H9 (cell line): ENCODE measurements around the gene IFNL1. TPM values are rescaled to one million over a fixed set of nuclear protein-coding genes. Genes with fewer than 3 reads are reported as not detected.

Experiments used
- DNase-seq: peaks from one replicate; pipeline ENCODE4 v3.0.0-alpha.2; 2017
- H2AFZ ChIP-seq: one replicate; pipeline ENCODE4 v1.6.1; 2013; ENCODE audit warnings: mild to moderate bottlenecking, low read length, control low read depth, moderate library complexity
- H2AK5ac ChIP-seq: 2 replicates; pipeline ENCODE4 v1.6.1; 2013; ENCODE audit warnings: low read length, control low read depth, mixed read lengths; ENCODE audit not compliant: insufficient read length
- H2BK120ac ChIP-seq: one replicate; pipeline ENCODE4 v1.6.1; 2013; ENCODE audit warnings: low read depth, mild to moderate bottlenecking, low read length, control low read depth, inconsistent platforms; ENCODE audit not compliant: poor library complexity, severe bottlenecking
- H2BK12ac ChIP-seq: 2 replicates; pipeline ENCODE4 v1.6.1; 2013; ENCODE audit warnings: low read length, control low read depth, mixed read lengths, low read depth; ENCODE audit not compliant: insufficient read length
- H2BK15ac ChIP-seq: 2 replicates; pipeline ENCODE4 v1.6.1; 2013; ENCODE audit warnings: low read depth, low read length, control low read depth
- H2BK20ac ChIP-seq: one replicate; pipeline ENCODE4 v1.6.1; 2013; ENCODE audit warnings: low read depth, mild to moderate bottlenecking, low read length, control low read depth, inconsistent platforms; ENCODE audit not compliant: poor library complexity, severe bottlenecking
- H2BK5ac ChIP-seq: 2 replicates; pipeline ENCODE4 v1.6.1; 2013; ENCODE audit warnings: low read length, control low read depth, mixed read lengths; ENCODE audit not compliant: insufficient read length
- H3K14ac ChIP-seq: 2 replicates; pipeline ENCODE4 v1.6.1; 2013; ENCODE audit warnings: low read length, control low read depth; ENCODE audit not compliant: insufficient read depth
- H3K18ac ChIP-seq: 2 replicates; pipeline ENCODE4 v1.6.1; 2013; ENCODE audit warnings: low read depth, mild to moderate bottlenecking, mixed read lengths, low read length, control low read depth; ENCODE audit not compliant: insufficient read length
- H3K23ac ChIP-seq: 2 replicates; pipeline ENCODE4 v1.6.1; 2013; ENCODE audit warnings: low read length, control low read depth, mixed read lengths, low read depth; ENCODE audit not compliant: insufficient read length
- H3K23me2 ChIP-seq: 2 replicates; pipeline ENCODE4 v1.6.1; 2013; ENCODE audit warnings: low read depth, mild to moderate bottlenecking, mixed read lengths, low read length, control low read depth; ENCODE audit not compliant: insufficient read length, poor library complexity, severe bottlenecking
- H3K27ac ChIP-seq: 2 replicates; pipeline ENCODE4 v1.5.1; 2013; ENCODE audit warnings: low read length, control low read depth, mixed read lengths, low read depth; ENCODE audit not compliant: insufficient read length
- H3K27me3 ChIP-seq: 2 replicates; pipeline ENCODE4 v1.6.1; 2013; ENCODE audit warnings: low read length, control low read depth, inconsistent platforms; ENCODE audit not compliant: insufficient read depth
- H3K4ac ChIP-seq: 2 replicates; pipeline ENCODE4 v1.6.1; 2013; ENCODE audit warnings: low read depth, mild to moderate bottlenecking, control low read depth, inconsistent platforms, low read length, moderate library complexity
- H3K4me1 ChIP-seq: 2 replicates; pipeline ENCODE4 v1.6.1; 2013; ENCODE audit warnings: low read length, control low read depth, inconsistent platforms; ENCODE audit not compliant: insufficient read depth
- H3K4me2 ChIP-seq: 2 replicates; pipeline ENCODE4 v1.6.1; 2013; ENCODE audit warnings: low read length, control low read depth, mixed read lengths; ENCODE audit not compliant: insufficient read length, insufficient read depth
- H3K56ac ChIP-seq: 2 replicates; pipeline ENCODE4 v1.6.1; 2013; ENCODE audit warnings: low read depth, mild to moderate bottlenecking, mixed read lengths, low read length, control low read depth; ENCODE audit not compliant: insufficient read length
- H3K79me1 ChIP-seq: 2 replicates; pipeline ENCODE4 v1.6.1; 2013; ENCODE audit warnings: low read depth, mild to moderate bottlenecking, moderate library complexity, low read length, control low read depth, inconsistent platforms; ENCODE audit not compliant: insufficient read depth, poor library complexity, severe bottlenecking
- H3K79me2 ChIP-seq: 2 replicates; pipeline ENCODE4 v1.6.1; 2013; ENCODE audit warnings: low read length, control low read depth, inconsistent platforms; ENCODE audit not compliant: insufficient read depth
- H3K9ac ChIP-seq: 2 replicates; pipeline ENCODE4 v1.6.1; 2013; ENCODE audit warnings: low read length, control low read depth, mixed read lengths; ENCODE audit not compliant: insufficient read length; ENCODE audit errors: extremely low read depth
- H3K9me3 ChIP-seq: one replicate; pipeline ENCODE4 v1.6.1; 2013; ENCODE audit warnings: low read depth, low read length, inconsistent platforms; ENCODE audit not compliant: control insufficient read depth
- H3T11ph ChIP-seq: one replicate; pipeline ENCODE4 v1.6.1; 2013; ENCODE audit warnings: mild to moderate bottlenecking, low read length, control low read depth, inconsistent platforms
- H4K20me1 ChIP-seq: one replicate; pipeline ENCODE4 v1.6.1; 2013; ENCODE audit not compliant: control insufficient read depth, insufficient read length, insufficient read depth
- H4K5ac ChIP-seq: 2 replicates; pipeline ENCODE4 v1.6.1; 2013; ENCODE audit warnings: low read depth, mild to moderate bottlenecking, mixed read lengths, low read length, control low read depth; ENCODE audit not compliant: insufficient read length
- H4K8ac ChIP-seq: replicated peaks from 2 replicates; pipeline ENCODE4 v1.6.1; 2013; ENCODE audit warnings: low read length, control low read depth, mixed read lengths, low read depth; ENCODE audit not compliant: insufficient read length
- H4K91ac ChIP-seq: 2 replicates; pipeline ENCODE4 v1.6.1; 2013; ENCODE audit warnings: low read depth, mild to moderate bottlenecking, moderate library complexity, mixed read lengths, low read length, control low read depth; ENCODE audit not compliant: insufficient read length
- H3K27ac Mint-ChIP-seq, 3 experiments: 2 replicates in 2 of 3; 3 replicates in 1 of 3; pipeline ENCODE4 v1.8.0; 2020 to 2021; ENCODE audit warnings: mixed read lengths in 3 of 3, mild to moderate bottlenecking in 1 of 3, moderate library complexity in 1 of 3
- H3K27me3 Mint-ChIP-seq: 2 replicates; pipeline ENCODE4 v1.8.0; 2021; ENCODE audit warnings: low read depth, mild to moderate bottlenecking, moderate library complexity, mixed read lengths
- H3K36me3 Mint-ChIP-seq, 3 experiments: 2 replicates in 2 of 3; 3 replicates in 1 of 3; pipeline ENCODE4 v1.8.0; 2020 to 2021; ENCODE audit warnings: low read depth in 3 of 3, mixed read lengths in 3 of 3; ENCODE audit not compliant: insufficient read depth in 1 of 3
- H3K4me1 Mint-ChIP-seq, 2 experiments: 2 replicates each; pipeline ENCODE4 v1.8.0; 2020; ENCODE audit warnings: mixed read lengths in 2 of 2
- H3K4me3 Mint-ChIP-seq, 2 experiments: 2 replicates in 1 of 2; 3 replicates in 1 of 2; pipeline ENCODE4 v1.8.0; 2020 to 2021; ENCODE audit warnings: mild to moderate bottlenecking in 2 of 2, mixed read lengths in 2 of 2, moderate library complexity in 1 of 2
- H3K9me3 Mint-ChIP-seq, 2 experiments: 2 replicates in 1 of 2; 3 replicates in 1 of 2; pipeline ENCODE4 v1.8.0; 2020; ENCODE audit warnings: mild to moderate bottlenecking in 2 of 2, mixed read lengths in 2 of 2, moderate library complexity in 1 of 2
- CTCF ChIP-seq: fragments of 200-600 bp; sonication (generic); conservative IDR thresholded peaks from 3 replicates; pipeline ENCODE4 v1.8.0; 2021; ENCODE audit warnings: antibody characterized with exemption, mild to moderate bottlenecking
- WGBS: extraction: QIAGEN DNeasy Blood & Tissue Kit; methylation state at CpG from one replicate; pipeline ENCODE4 v1.1.7; 2013; ENCODE audit warnings: missing lambda C conversion rate, low lambda C conversion rate, mixed read lengths; ENCODE audit not compliant: insufficient read length; ENCODE audit errors: extremely low coverage; 5-methylcytosine and 5-hydroxymethylcytosine counted together
- total RNA-seq: library from RNA; stranded (reverse); gene quantifications from 2 replicates; pipeline ENCODE4 v1.2.1, GENCODE V29; 2021

The IFNL1 gene
- total RNA-seq, 1 experiment from 2014 or later = not detected

GRCh38 chr19:39335168-39335548, 39.0 kb downstream of the IFNL1 start:
- Histone ChIP-seq H4K20me1 (no peaks in the 10 kb centered on the region), H2AFZ (no peak overlapping the region), H3T11ph (no peak overlapping the region), H3K4ac (no peak overlapping the region), H4K5ac (no peak overlapping the region), H3K56ac (no peak overlapping the region), H3K18ac (no peak overlapping the region), H2BK120ac (no peak overlapping the region), H3K23ac (no peak overlapping the region), H3K23me2 (no peaks in the 10 kb centered on the region), H2BK5ac (no peak overlapping the region), H3K4me1 (no peaks in the 10 kb centered on the region), H2AK5ac (no peak overlapping the region), H4K91ac (no peak overlapping the region), H3K9ac (no peak overlapping the region), H3K9me3 (no peaks in the 10 kb centered on the region), H3K79me2 (no peaks in the 10 kb centered on the region), H3K14ac (no peak overlapping the region), H3K79me1 (no peaks in the 10 kb centered on the region), H3K27ac (no peak overlapping the region), H3K27me3 (no peaks in the 10 kb centered on the region), H4K8ac (no peak overlapping the region), H2BK12ac (no peak overlapping the region), H2BK15ac (no peak overlapping the region; the same call in 1 of the 2 replicates), H2BK20ac (no peak overlapping the region), H3K4me2 (no peak overlapping the region)
- TF ChIP-seq CTCF = no peak
- no peaks in the 10 kb centered on the region for H3K36me3 Mint-ChIP-seq
- WGBS = no CpG with 5 or more reads among the region's 6 CpGs
- no peaks in the 10 kb centered on the region for H3K9me3 Mint-ChIP-seq
- no peak overlapping the region; a peak in 1 of 5 replicates for H3K4me3 Mint-ChIP-seq
- H3K27ac Mint-ChIP-seq = no peak overlapping the region
- H3K4me1 Mint-ChIP-seq = peaks cover 4 to 13% of the 10 kb centered on the region in 2 experiments; a peak in 2 of 4 replicates
- H3K27me3 Mint-ChIP-seq = peaks cover 38% of the 10 kb centered on the region
- DNase-seq = no peak
